Stimulated activated CD4-positive, alpha-beta T cell treated with anti-CD3 and anti-CD28 coated beads, Interleukin-15, amount 100 ng/mL, for 24 hours (primary cell): ENCODE measurements around the gene PRPF19.

Source experiments
- DNase-seq: peaks from one replicate; pipeline ENCODE4 v3.0.0-alpha.2; 2020

The PRPF19 gene

DNA sequence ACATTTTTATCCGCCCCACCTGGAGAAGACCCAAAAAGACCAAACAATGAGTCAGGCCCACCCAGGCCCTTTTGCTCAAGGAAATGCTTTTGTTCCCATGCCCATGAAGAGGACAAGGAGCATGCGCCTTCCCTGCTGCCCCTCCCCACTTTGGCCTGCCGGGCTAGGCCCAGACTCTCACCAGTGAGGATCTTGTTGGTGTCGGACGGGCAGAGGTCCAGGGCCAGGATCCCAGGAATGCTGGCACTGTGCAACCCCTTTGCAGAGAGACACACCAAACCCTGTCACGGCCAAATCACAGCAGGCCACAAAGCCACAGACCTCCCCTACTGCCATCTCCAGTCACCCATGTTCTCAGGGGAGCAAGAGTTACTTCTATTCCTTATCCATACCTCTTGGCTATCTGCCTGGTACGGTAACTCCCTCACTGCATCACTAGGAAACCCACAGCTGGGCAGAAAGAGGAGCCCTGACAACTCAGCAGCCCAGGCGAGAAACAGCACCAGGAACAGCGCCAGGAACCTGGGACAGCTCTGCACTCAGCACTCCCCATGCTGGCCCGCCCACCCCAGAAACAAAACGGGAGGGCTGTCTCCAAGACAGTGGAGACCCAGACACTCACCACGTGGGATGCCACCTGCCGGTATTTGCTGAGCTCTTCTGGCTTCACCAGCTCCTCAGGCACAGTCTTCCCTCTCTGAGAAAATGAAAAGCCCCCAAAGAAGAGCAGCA is 5.5 kb downstream of the PRPF19 start:
- DNase-seq, result no peak

DNA sequence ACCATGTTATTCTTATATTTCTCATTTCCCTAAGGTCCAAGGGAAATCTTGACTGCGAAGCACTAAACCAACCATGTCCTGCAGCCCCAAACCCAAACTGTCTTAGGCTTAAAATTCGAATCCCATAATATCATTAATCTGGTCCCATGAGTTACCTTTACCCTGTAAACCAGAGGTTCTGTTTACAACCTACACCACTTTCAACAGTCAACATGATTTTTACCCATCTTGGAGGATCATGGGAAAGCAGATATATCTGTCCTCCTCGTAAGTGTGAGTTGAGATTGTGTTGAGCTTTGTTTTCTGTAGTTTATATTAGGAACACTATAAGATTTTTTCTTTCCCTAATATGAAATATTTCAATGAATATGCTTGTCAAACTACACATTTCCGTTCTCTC is 6.4 kb downstream of the PRPF19 start:
- DNase-seq, result no peak

DNA sequence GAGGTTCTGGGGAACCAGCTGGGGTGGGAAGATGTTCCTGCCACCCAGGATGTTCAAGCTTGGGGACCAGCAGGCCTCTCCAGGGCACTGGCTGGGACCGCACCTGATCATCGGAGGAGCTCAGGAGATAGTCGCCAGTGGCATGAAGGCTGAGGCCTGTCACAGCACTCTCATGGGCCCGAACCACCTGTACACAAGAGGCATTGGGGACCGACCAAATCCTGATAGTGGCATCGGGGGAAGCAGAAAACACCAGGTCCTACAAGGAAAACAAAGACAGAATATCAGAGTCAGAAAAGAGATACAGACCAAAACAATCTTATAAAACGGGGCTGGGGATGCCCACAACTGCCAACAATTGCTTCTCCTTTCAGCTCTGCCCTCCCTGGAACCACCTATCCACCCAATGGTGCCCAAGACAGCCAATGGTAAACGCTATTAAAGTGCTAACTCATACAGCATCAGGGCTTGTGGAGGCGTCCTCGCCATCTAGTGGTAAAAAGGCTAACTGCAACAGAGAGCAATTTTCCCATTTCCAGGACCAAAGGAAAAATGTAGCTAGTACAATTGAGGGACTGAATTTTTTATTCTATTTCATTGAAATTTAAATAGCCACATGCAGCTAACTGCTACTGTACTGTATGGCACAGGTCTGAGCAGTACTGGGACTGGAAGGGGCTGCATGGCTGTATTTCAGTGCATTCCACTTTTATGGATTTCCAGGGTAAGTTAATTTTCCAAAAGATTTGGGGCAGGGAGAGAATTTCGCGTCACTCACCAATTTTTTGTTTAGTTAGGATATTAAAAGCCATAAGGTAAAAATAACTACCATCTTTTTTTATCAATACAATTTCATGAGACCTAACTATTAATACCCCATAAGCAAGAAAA is 7.1 kb downstream of the PRPF19 start:
- DNase-seq, result peak; percentile 26

GRCh38 chr11:60897496-60897895 is 8.9 kb downstream of the PRPF19 start:
- DNase-seq, result no peak

- no peak for DNase-seq
These were observed 10.7 kb downstream of the PRPF19 start for GRCh38 chr11:60895687-60896086.

DNA sequence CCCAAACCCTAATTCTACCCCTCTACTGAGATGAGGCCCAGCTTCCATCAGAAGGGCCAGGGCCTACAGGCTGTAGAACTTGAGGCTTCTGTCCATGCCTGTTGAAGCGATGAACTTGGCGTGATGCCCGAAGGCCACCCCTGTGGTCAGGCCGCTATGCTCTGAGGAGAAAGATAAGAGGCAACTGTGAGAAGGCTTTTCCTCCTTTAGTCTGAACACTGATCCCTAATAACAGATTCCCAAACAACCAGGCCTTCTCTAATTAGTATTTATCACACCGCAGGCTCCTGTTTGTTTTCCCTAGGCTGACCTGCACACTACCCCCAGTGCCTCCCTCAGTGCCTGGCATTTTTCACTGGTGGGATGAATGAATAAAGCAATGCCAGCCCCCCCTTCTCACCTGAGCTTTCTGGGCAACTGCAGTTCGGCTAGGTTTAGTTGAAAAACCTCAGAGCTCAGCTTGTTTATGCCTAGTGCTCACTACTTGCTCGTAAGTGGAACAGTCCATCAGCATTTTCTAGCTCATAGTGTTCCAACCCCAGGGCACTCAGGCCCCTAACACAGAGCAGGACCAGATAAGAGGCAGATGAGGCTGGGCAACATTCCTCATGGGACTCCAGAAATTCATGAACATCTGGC is 15.2 kb downstream of the PRPF19 start:
- DNase-seq, result no peak

DNA sequence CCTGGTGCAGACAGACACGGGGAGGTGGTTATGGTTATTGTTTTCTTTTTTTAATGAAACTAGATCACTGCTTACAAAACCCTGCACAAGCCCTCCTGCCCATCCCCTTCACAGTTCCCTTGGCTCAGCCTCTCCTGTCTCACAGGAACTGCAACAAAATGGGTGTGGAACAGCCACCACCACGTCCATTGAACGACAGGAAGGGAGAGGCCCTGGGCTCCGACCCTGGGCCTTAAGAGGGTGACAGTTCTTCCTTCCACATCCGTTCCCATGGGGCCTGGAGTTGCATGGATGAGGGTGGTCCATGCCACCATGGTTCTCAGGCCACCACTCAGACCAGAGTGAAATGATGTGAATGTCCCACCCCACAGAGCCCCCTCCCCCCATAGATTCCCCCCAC is 15.7 kb downstream of the PRPF19 start:
- DNase-seq, result no peak

- no peak for DNase-seq
These were observed 16.5 kb downstream of the PRPF19 start for GRCh38 chr11:60889869-60890311.

- DNase-seq, result peak; percentile 34
These were observed 18.8 kb downstream of the PRPF19 start for GRCh38 chr11:60887556-60887955.

GRCh38 chr11:60880643-60881282 is 25.6 kb downstream of the PRPF19 start:
- DNase-seq, result no peak

DNA sequence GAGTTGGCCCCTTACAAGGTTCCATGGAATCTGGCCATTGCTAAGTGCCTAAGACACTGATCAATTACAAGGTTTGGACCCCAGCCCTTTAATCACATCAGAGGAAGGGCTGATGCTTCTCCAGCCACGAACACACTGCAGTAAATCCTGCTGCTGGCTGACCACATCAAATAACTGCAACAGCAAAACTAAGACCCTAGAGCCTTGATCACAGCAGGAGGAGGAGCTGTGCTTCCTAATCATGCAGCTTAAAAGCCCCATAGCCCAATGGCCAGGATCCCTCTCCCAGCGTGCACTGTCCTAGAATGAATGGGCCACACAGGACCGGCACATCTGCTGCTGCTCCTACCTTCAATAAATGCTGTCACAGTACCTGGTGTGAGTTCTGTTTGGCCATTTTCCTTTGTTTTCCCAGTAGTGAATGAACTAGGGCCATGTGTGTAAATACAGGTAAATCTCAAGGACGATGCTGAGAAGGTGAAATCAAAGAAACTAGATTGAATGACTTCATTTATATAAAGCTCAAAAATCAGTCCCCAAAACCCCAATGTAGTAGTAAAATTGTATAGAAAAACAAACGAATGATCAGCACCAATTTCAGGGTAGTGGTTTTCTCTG is 26.3 kb downstream of the PRPF19 start:
- DNase-seq, result no peak

DNA sequence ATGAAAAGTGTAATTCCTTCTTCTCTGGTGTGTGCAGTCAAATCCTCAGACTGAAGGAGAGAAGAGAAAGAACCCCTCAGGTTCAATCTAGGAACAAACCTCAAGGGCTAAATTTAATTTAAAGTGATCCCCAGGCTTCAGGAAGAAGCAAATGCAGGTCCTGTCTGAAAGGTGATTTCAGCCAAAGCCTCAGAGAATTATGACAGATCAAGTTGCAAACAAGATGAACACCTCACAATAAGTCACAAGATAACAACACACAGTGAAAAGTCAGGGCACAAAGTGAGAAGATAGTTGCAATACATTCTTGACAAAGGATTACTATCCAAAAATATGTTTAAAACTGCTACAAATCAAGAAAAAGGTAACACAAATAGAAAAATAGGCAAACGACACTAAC is 27.3 kb downstream of the PRPF19 start:
- no peak for DNase-seq

DNA sequence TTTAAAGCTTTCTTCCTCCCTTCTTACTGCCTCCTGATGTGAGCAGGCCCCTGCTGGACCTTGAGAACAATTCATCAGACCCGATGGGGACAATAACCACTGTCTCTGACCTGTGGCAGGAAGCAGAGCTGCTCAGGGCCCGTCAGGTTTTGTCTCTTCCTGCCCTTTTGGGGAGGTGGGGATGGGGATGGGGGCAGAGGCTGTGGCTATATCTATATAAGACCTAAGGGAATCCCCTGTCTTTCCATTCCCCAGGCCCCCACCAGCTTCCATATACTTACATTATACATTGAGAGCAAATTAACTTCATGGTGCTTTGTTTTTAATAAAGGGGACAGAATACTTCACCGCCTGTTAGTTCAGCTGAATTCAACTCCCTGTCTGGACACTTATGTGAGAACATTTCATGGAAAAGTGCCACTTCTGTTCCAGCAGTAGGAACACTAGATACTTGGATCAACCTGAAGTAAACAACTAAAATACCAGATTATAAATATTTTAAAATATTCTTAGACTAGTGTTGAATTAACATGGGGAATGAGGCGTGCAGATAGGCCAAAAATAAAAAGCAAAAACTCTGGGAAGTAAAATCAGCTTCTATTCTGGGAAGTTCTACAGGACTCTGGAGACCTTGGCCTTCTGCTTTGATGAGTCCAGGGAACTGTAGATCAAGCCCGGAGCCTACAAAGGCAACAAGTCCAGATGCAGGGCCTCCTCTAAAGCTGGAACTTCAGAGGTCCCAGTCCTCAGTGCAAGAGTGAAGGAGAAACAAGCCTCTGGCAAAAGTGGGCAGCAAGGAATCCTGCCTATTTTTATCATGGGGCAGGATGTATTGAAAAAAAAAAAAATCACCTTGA is 27.9 kb downstream of the PRPF19 start:
- no peak for DNase-seq

- DNase-seq, result no peak
These were observed 30.3 kb downstream of the PRPF19 start for GRCh38 chr11:60876168-60876485.

GRCh38 chr11:60875366-60876167 is 30.8 kb downstream of the PRPF19 start:
- DNase-seq, result no peak

- DNase-seq, result no peak
These were observed 31.7 kb downstream of the PRPF19 start for GRCh38 chr11:60874421-60875365.

GRCh38 chr11:60873533-60873932 is 32.9 kb downstream of the PRPF19 start:
- no peak for DNase-seq

- DNase-seq, result no peak
These were observed 33.3 kb downstream of the PRPF19 start for GRCh38 chr11:60872961-60873524.
